Suprapubic skin (tissue), 3 donors: Measurements from ENCODE around the gene KCNH6.

Experiments used
- POLR2A ChIP-seq, 2 donors: fragments of 450-650 bp; IDR thresholded peaks; one replicate each; pipeline ENCODE4 v1.6.1; 2017; ENCODE audit warnings: antibody characterized with exemption in 2 of 2, mild to moderate bottlenecking in 2 of 2, moderate library complexity in 2 of 2
- TF ChIP-seq, protein P1 (sequence below), 2 donors: fragments of 200-600 bp in 1 of 2; fragments of 450-650 bp in 1 of 2; sonication (generic) in 1 of 2; IDR thresholded peaks; one replicate each; pipeline ENCODE4 v1.5.1; 2016 to 2019; ENCODE audit warnings: antibody characterized with exemption in 2 of 2, mild to moderate bottlenecking in 1 of 2, moderate library complexity in 1 of 2

GRCh38 chr17:63489291-63489690, 33.9 kb upstream of the KCNH6 start:
- no peak for TF ChIP-seq POLR2A (IDR thresholded peaks at IDR 0.05)
- TF ChIP-seq, protein P1, sequence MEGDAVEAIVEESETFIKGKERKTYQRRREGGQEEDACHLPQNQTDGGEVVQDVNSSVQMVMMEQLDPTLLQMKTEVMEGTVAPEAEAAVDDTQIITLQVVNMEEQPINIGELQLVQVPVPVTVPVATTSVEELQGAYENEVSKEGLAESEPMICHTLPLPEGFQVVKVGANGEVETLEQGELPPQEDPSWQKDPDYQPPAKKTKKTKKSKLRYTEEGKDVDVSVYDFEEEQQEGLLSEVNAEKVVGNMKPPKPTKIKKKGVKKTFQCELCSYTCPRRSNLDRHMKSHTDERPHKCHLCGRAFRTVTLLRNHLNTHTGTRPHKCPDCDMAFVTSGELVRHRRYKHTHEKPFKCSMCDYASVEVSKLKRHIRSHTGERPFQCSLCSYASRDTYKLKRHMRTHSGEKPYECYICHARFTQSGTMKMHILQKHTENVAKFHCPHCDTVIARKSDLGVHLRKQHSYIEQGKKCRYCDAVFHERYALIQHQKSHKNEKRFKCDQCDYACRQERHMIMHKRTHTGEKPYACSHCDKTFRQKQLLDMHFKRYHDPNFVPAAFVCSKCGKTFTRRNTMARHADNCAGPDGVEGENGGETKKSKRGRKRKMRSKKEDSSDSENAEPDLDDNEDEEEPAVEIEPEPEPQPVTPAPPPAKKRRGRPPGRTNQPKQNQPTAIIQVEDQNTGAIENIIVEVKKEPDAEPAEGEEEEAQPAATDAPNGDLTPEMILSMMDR (IDR thresholded peaks at IDR 0.05), result no peak
